Measurements from ENCODE around the gene PROM2. TPM values are rescaled to one million over a fixed set of nuclear protein-coding genes. Genes with fewer than 3 reads are reported as not detected.

Gene PROM2
- total RNA-seq, 1 experiment from 2014 or later: 1.6 TPM

DNA sequence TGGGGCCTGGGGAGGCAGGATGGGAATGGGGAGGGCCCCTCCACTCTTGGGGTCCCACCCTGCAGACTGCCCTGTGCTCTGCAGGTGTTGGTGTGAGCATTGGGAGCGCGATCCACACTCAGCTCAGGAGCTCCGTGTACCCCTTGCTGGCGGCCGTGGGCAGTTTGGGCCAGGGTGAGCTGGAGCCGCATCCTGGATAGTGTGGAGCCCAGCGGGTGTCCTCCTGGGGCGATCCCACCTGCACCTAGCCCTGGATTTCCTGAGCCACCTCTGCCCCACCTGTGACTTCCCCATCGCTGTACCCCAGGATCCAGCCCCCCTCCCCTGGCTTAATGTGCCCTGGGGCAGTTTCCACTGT lies 2.6 kb downstream of the PROM2 start:
- H3K4me1 ChIP-seq (ENCODE audit: insufficient read depth, low read length, poor library complexity, severe bottlenecking): no peaks in the 10 kb centered on the region
- POLR2A ChIA-PET (ENCODE audit: low non-redundant PET): no interaction called here
- H3K27me3 ChIP-seq (replicated peaks; ENCODE audit: insufficient read depth, low read depth, low read length, poor library complexity): no peaks in the 10 kb centered on the region
- no peaks in the 10 kb centered on the region for H3K36me3 ChIP-seq (ENCODE audit: insufficient read depth, low read length, poor library complexity, severe bottlenecking)
- no peak overlapping the region for H3K4me3 ChIP-seq (ENCODE audit: low read depth, low read length, poor library complexity, severe bottlenecking)
- H3K27ac ChIP-seq (ENCODE audit: low read depth, low read length, poor library complexity, severe bottlenecking): no peak overlapping the region
- TF ChIP-seq EZH2 (IDR thresholded peaks at IDR 0.05; ENCODE audit: borderline replicate concordance, low read depth, low read length, poor library complexity, severe bottlenecking) (no peak), CTCF (conservative IDR thresholded peaks at IDR 0.05; ENCODE audit: low read depth, low read length) (no peak)
- no peaks in the 10 kb centered on the region for H3K9me3 ChIP-seq (ENCODE audit: low read depth, low read length, poor library complexity, severe bottlenecking)
- CTCF ChIA-PET: no interaction called here
- BruUV-seq (replicated peaks): no TSS peak
- intact Hi-C loops (cut with micrococcal nuclease; ENCODE audit: unreplicated experiment): no loop called here
- no peak for DNase-seq (ENCODE audit: low spot score)

DNA sequence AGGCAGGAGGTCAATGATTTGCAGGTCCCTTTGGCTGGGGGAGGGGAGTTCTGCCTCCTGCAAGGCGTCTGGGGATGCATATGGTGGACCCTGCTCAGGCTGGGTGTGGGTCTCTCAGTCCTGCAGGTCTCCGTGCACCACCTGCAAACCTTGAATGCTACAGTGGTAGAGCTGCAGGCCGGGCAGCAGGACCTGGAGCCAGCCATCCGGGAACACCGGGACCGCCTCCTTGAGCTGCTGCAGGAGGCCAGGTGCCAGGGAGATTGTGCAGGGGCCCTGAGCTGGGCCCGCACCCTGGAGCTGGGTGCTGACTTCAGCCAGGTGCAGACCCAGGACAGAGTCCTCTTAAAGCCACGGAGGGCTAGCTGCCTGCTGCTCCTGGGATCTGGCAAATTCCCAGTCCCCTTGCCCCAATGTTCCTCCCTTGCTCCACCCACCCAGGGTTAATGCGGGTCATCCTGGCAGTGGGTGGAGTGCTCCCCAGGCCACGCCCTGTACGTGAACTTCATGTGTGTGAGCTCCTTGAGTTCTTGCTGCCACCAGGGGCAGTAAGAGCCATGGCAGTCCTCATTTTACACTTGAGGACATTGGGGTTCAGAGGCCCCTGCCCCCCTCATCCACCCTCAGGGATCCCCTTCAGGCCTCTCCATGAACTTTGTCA lies 3.1 kb downstream of the PROM2 start:
- POLR2A ChIA-PET (ENCODE audit: low non-redundant PET): no interaction called here
- peak; percentile 17 for DNase-seq (ENCODE audit: low spot score)
- TF ChIP-seq EZH2 (IDR thresholded peaks at IDR 0.05; ENCODE audit: borderline replicate concordance, low read depth, low read length, poor library complexity, severe bottlenecking): no peak
- no peak for TF ChIP-seq CTCF (conservative IDR thresholded peaks at IDR 0.05; ENCODE audit: low read depth, low read length)
- CTCF ChIA-PET: interaction anchor here (0.6 kb wide), 1 partner anchor 112 kb away, joined by 3 read pairs; no protein-coding TSS in a partner anchor
- no peak overlapping the region for H3K4me3 ChIP-seq (ENCODE audit: low read depth, low read length, poor library complexity, severe bottlenecking)
- H3K9me3 ChIP-seq (ENCODE audit: low read depth, low read length, poor library complexity, severe bottlenecking): no peaks in the 10 kb centered on the region
- H3K36me3 ChIP-seq (ENCODE audit: insufficient read depth, low read length, poor library complexity, severe bottlenecking): no peaks in the 10 kb centered on the region
- no peaks in the 10 kb centered on the region for H3K27me3 ChIP-seq (replicated peaks; ENCODE audit: insufficient read depth, low read depth, low read length, poor library complexity)
- H3K27ac ChIP-seq (ENCODE audit: low read depth, low read length, poor library complexity, severe bottlenecking): no peak overlapping the region
- no peaks in the 10 kb centered on the region for H3K4me1 ChIP-seq (ENCODE audit: insufficient read depth, low read length, poor library complexity, severe bottlenecking)
- no TSS peak for BruUV-seq (replicated peaks)
- intact Hi-C loops (cut with micrococcal nuclease; ENCODE audit: unreplicated experiment): no loop called here

DNA sequence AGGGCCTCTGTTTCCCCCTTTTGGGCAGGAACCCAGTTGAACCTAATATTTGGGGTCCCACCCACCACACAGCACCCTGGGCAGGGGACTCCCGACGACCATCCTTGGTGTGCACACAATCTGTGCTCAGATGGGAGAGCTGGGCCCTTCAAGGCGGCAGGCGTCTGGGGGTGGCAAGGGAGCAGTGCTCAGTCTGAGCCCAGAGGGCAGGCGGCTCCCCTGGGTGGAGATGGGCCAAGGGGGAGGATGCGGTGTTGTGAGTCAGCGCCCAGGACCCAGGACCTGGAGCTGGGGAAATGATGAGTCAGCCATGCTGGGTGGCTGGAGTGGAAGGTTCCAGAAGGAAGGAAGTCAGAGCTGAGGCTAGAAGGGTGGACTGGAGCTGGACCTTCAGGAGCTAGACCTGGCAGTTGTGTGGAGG lies 3.8 kb downstream of the PROM2 start:
- no TSS peak for BruUV-seq (replicated peaks)
- H3K4me3 ChIP-seq (ENCODE audit: low read depth, low read length, poor library complexity, severe bottlenecking): no peak overlapping the region
- no peaks in the 10 kb centered on the region for H3K4me1 ChIP-seq (ENCODE audit: insufficient read depth, low read length, poor library complexity, severe bottlenecking)
- ChIA-PET CTCF (interaction anchor here (0.6 kb wide), 1 partner anchor 111 kb away, joined by 3 read pairs; no protein-coding TSS in a partner anchor), POLR2A (ENCODE audit: low non-redundant PET) (no interaction called here)
- no peak for DNase-seq (ENCODE audit: low spot score)
- TF ChIP-seq CTCF (conservative IDR thresholded peaks at IDR 0.05; ENCODE audit: low read depth, low read length) (no peak), EZH2 (IDR thresholded peaks at IDR 0.05; ENCODE audit: borderline replicate concordance, low read depth, low read length, poor library complexity, severe bottlenecking) (no peak)
- H3K9me3 ChIP-seq (ENCODE audit: low read depth, low read length, poor library complexity, severe bottlenecking): no peaks in the 10 kb centered on the region
- no peaks in the 10 kb centered on the region for H3K27me3 ChIP-seq (replicated peaks; ENCODE audit: insufficient read depth, low read depth, low read length, poor library complexity)
- intact Hi-C loops (cut with micrococcal nuclease; ENCODE audit: unreplicated experiment): no loop called here
- H3K27ac ChIP-seq (ENCODE audit: low read depth, low read length, poor library complexity, severe bottlenecking): no peak overlapping the region
- H3K36me3 ChIP-seq (ENCODE audit: insufficient read depth, low read length, poor library complexity, severe bottlenecking): no peaks in the 10 kb centered on the region
